Measurements from ENCODE around the gene KRT74.

GRCh38 chr12:52518574-52519386, 54.9 kb downstream of the KRT74 start:
- TF ChIP-seq ZNF235 (CRISPR knock-in tag; IDR thresholded peaks at IDR 0.05; ENCODE audit: borderline replicate concordance) (no peak), SP4 (CRISPR knock-in tag; IDR thresholded peaks at IDR 0.05) (no peak), HNRNPUL1 (IDR thresholded peaks at IDR 0.05; ENCODE audit: low read depth, low read length) (no peak), TRIM24 (CRISPR knock-in tag; IDR thresholded peaks at IDR 0.05) (no peak), CTCF (CRISPR knock-in tag; IDR thresholded peaks at IDR 0.05) (no peak), ZNF549 (CRISPR knock-in tag; IDR thresholded peaks at IDR 0.05) (no peak), ZNF589 (CRISPR knock-in tag; conservative IDR thresholded peaks at IDR 0.05) (no peak)

Data from HepG2 (cell line).